OCI-LY3 (cell line): ENCODE measurements around the gene GPHN.

Experiments
- CTCF ChIP-seq: fragments of 200-600, 300-600 bp; sonication (generic); IDR thresholded peaks from 2 replicates; pipeline ENCODE4 v1.5.1; 2014; ENCODE audit warnings: antibody characterized with exemption, low read length, low read depth
- EZH2phosphoT487 ChIP-seq: fragments of 200-600 bp; shearing (Covaris generic); IDR thresholded peaks from 2 replicates; pipeline ENCODE4 v1.6.1; 2018; ENCODE audit warnings: antibody characterized with exemption, mixed run types, low read depth

DNA sequence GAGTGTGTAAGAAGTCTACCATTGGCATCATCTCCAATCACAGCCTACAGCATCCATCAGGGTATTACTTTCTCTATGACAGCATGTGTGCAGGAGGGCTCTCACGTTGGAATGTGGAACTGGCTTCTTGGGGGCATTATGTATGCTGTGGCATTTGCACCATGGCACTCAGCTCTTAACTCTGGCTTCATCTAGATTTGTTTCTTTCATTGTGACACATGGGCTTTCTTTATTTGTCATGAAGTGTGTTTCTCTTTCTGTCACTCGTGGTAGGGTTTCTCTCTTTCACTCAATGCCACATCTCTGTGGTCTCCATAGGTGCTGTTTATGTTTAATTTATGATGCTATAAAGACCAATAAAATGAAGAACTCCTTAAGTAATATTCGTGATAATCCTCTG is 490.1 kb downstream of the GPHN start:
- TF ChIP-seq CTCF: no peak
- TF ChIP-seq EZH2phosphoT487: no peak
